Activated CD4-positive, CD25-positive, alpha-beta regulatory T cell (primary cell): ENCODE measurements around the gene IMP4.

Source experiments
- DNase-seq, 4 experiments: peaks; one replicate each; lab custom pipeline; 2025; lab: John Stamatoyannopoulos, UW

The IMP4 gene

DNA sequence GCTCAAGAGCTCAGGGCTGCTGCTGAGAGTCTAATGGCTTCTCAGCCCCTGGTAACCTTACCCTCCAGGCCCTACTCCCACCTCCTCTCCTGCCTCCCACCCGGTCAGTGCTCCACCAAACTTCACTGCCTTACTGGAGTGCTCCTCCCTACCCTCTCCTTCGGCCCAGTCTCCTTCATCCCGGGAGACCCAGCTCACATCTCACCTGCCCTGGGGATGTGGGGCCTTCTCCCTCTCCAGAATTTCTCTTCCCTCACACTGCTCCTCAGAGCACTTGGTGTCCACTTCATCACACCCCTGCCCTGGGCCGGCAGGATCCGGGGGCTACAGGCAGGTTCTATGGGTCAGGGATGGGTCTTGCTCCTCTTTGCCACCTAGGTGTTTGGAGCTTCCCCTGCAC, 34.8 kb downstream of the IMP4 start:
- DNase-seq = no peak

DNA sequence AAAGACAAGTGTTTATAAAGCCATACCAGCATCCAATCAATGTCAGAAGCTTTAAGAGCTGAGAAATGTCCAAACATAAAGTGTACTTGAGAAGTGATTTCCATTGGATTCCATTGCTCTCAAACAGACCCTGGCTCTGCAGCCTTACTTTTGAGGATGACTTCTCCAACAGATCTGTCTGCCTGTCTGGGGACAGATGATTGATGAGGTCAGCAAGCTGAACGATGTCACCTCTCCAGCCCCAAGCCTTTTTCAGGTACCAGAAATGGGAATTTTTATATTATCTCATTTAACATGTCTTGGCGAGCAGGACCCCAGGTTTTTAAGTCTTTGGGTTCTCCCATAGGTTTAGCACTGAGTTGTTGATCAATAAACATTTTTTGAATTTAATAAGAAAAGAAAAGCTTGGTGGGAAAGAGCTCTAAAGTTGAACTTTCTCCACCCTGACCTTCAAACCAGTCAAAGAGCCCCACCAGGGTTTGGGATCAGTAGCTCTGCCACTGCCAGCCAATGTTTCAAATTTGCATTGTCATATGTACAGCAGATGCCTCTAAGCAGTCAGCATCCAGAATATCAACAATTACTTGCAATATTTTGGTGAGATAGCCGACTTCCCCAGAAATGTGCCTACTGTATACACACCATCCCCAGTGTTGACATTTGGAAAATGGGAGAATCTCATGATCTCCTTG, 35.7 kb downstream of the IMP4 start:
- DNase-seq = no peak

DNA sequence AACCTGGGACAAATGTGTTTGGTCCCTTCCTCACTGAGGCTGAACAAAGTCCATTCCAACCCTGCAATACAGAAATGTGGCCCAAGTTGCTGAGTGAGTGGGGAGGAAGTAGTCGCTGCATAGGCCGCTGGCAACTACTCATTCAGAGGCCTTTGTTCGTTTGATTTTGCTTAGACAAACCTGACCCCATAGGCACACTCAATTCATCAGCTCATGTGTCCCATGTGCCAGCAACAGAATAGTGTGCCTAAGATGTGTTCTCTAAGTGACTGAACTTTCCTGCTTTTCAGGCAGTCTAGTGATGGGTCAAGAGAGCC, 36.2 kb downstream of the IMP4 start:
- DNase-seq = no peak

- no peak for DNase-seq
Measured at GRCh38 chr2:130380096-130380934, 37.6 kb downstream of the IMP4 start.

DNA sequence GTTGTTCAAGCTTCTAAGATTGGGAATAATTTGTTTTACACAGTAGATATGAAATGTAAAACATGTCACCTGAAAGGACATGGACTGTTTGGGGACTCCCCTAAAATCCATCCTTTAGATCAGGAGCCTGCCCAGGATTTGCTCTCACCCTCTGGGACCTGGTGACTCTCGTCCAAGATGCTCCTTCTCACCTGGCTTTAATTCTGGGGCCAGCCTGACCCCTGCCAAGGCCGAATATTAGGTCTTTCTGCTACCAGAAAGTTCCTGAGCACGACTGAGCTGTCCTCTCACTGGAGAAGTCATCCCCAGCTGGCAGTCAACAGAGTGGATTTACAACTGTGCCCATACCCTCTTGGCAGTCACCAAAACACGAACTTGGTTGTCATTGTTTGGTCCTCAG, 38.4 kb downstream of the IMP4 start:
- no peak for DNase-seq

- no peak for DNase-seq
Measured at GRCh38 chr2:130381619-130382018, 38.9 kb downstream of the IMP4 start.

GRCh38 chr2:130382313-130382917, 39.7 kb downstream of the IMP4 start:
- DNase-seq = no peak

- no peak for DNase-seq
Measured at GRCh38 chr2:130385709-130386108, 43.0 kb downstream of the IMP4 start.

GRCh38 chr2:130387071-130387400, 44.3 kb downstream of the IMP4 start:
- DNase-seq = no peak

DNA sequence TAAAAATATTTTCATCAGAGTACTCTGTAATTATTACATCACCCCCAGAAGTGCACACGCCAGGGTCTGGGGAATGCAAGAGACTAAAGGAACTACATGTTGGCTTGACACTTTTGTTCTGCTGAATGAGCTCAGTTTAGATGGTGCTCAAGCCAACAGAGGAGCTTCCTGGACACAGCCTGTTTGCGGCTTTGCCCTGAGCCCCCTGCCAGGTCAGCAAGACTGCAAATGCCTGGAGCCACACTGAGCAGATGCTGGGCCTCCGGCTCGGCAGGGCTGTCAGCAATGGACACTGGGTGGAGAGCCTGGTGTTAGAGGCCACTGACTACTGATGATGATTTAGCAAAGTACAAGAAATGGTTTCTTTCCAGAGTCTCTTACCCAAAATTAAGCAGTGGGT, 45.1 kb downstream of the IMP4 start:
- DNase-seq = no peak

DNA sequence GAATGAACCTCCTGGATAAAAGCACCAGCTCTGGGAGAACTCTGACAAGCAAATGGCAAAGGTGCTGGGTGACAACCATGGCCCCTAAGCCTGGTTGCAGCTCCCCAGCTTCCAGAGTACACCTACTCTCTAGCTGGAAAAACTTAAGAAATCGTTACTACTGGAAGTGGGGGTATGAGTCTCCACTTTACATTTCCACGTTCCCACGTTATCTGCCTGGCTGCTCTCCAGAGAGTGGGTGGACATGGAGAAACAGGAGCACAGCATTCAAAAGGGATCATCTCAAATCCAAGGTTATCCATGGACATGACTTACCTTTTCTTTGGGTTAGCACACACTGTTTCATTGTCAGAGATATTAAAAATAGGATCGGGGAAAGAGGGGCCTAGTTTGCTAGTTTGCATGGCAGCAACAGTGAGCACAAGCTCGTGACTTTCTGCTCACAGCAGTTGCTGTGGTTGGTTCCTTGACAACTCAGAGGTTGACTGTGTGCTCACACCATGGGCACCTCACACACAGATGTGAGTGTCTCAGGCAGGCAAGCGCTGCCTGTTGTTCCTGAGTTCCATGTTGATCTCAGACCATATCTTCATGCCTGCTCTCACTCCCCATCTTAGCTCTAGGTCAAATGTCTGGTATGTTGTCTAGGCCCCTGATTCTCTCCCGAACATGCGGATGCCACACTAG, 45.7 kb downstream of the IMP4 start:
- no peak for DNase-seq

DNA sequence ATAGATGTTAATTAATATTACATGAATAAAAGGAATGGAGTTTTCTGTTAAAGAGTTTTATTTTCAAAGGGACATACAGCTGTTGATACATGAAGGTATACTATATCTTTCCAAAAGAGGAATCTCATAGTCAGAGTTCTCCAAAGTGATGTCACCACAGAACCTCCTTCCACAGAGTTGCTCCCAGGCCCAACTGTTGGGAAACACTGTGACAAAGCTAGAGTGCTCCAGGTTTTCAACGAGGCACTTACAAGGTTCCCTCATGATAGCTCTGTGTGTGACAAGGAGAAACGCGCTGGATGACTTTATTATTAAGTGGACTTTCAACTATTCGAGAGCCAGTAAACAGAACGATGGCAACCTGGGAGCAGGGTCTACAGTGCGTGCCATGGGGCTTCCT, 46.7 kb downstream of the IMP4 start:
- no peak for DNase-seq

GRCh38 chr2:130389783-130390182, 47.1 kb downstream of the IMP4 start:
- no peak for DNase-seq

- no peak for DNase-seq
Measured at GRCh38 chr2:130390460-130391057, 47.9 kb downstream of the IMP4 start.

DNA sequence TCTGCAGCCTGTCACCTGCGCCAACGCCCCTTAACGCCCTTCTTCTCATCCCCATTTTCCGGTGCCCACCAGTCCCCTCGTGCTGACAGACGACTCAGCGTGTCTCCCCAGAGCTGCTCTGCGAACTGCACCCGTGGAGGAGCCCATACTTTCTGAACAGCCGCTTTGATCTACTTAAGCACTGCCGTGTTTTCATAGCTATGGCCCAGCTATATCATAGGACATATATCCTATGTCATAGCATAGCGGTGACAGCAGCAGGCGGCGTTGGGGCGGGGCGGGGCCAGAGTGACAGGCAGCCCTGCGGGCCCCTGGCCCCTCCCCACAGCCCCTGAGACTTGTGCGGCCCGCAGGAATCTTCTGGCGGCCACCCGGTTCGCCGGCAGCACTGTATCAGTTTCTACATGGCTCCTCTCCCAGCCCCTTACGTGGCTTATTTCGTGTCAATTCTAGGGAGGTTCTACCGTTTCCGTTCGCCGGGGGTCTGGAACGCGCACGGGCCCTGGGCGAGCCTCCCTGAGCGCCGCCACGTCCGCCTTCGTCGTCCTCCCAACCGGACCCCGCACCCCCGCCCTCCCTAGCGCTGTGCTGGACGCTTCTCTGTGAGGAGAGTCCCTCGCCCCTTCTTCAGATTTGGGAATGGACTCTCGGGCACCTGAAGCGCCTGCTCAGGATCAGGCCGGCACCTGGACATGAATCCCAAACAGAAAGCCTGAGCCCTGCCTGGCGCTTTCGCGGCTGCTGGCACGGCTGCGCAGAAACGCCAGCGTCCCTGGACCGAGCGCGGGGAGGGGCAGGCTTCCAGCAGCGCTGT, 48.6 kb downstream of the IMP4 start:
- peak; percentile 17 to 35 (median 26) for DNase-seq

GRCh38 chr2:130391872-130392670, 49.4 kb downstream of the IMP4 start:
- no peak for DNase-seq

DNA sequence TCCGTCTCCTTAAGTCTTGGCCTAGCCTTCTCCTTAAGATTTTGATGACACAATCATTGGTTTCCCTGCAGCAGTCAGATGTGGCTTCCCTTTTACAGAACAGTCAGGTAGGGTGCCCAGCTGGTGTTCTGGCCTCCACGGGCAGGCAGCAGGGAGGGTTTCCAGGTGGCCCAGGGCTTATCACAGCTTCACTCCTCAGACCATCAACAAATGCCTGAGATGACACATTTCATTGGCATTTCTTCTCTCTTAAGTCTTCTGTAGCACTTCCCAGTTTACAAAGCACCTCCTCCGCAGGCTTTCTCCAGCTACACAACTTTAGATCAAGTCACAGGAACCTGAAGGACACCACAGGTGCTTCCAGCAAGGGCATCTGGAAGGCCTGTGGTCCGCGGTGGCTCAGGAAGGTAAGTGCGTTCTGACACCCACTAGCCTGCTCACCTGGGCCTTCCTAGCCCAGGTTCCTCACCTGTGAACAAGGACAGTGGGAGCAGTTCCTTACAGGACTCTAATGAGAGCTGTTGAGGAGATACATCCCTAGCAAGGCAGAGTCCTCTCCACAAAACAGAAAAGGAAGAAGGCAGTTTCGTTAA, 50.7 kb downstream of the IMP4 start:
- no peak for DNase-seq
